H1 (cell line): ENCODE data around the gene NSUN7.
A peak's percentile ranks its signal among the peaks of the same experiment; 100 is the strongest.

ENCODE experiments used
- CTCF ChIP-seq, 3 experiments: IDR thresholded peaks; 1 replicate in 2 of 3; 2 replicates in 1 of 3; pipeline versions ENCODE4 v1.5.1 to v1.6.1; 2011; ENCODE audit warnings: low read length in 3 of 3, mild to moderate bottlenecking in 3 of 3, inconsistent platforms in 2 of 3, low read depth in 1 of 3, moderate library complexity in 1 of 3; ENCODE audit not compliant: insufficient read depth in 1 of 3; ENCODE audit errors: control extremely low read depth in 1 of 3
- EZH2 ChIP-seq: fragments of 200-600 bp; sonication (generic); IDR thresholded peaks from 2 replicates; pipeline ENCODE4 v1.7.1; 2012; ENCODE audit warnings: low read depth, mild to moderate bottlenecking, moderate library complexity, low read length, inconsistent platforms; ENCODE audit not compliant: severe bottlenecking
- NRF1 ChIP-seq: IDR thresholded peaks from 2 replicates; pipeline ENCODE4 v1.6.1; 2011; ENCODE audit warnings: mild to moderate bottlenecking, low read depth, low read length, improper control_type of control experiment
- POLR2AphosphoS5 ChIP-seq: IDR thresholded peaks from 2 replicates; pipeline ENCODE4 v1.6.1; 2011; ENCODE audit warnings: low read depth, low read length

- TF ChIP-seq NRF1 (no peak), CTCF (IDR thresholded peaks at IDR 0.05; ENCODE audit: control extremely low read depth in 1 of 3, insufficient read depth in 1 of 3, low read depth in 1 of 3, low read length in 3 of 3) (no peak), EZH2 (no peak), POLR2AphosphoS5 (peak; percentile 45; the same call in 1 of the 2 replicates)
Observed at GRCh38 chr4:40750461-40751258, 905 bp downstream of the NSUN7 start.
